Psoas muscle (tissue), 8 donors: Measurements from ENCODE around the gene RSPH6A. TPM values are rescaled to one million over a fixed set of nuclear protein-coding genes. Genes with fewer than 3 reads are reported as not detected.
A peak's percentile ranks its signal among the peaks of the same experiment; 100 is the strongest.

Experiments
- ATAC-seq, 4 donors: fragments of 200-7000 bp; cut with Tn5 transposase; one replicate each; pipeline ENCODE4 v1.9.1; 2020; ENCODE audit warnings: moderate library complexity in 3 of 4, mild to moderate bottlenecking in 2 of 4
- DNase-seq, 2 donors: peaks; one replicate each; pipeline ENCODE4 v3.0.0-alpha.2; 2020
- H3K27ac ChIP-seq: fragments of 200-600 bp; one replicate; pipeline ENCODE4 v1.8.0; 2022
- H3K27me3 ChIP-seq, 3 donors: fragments of 200-600 bp in 1 of 3; one replicate each; pipeline versions ENCODE4 v1.6.1 to v1.8.0; 2013 to 2022; ENCODE audit warnings: low read length in 2 of 3, mild to moderate bottlenecking in 2 of 3, moderate library complexity in 1 of 3; ENCODE audit not compliant: insufficient read depth in 3 of 3
- H3K36me3 ChIP-seq, 2 donors: fragments of 200-600 bp in 1 of 2; one replicate each; pipeline versions ENCODE4 v1.6.1 to v1.8.0; 2013 to 2022; ENCODE audit warnings: low read depth in 1 of 2, mild to moderate bottlenecking in 1 of 2, moderate library complexity in 1 of 2; ENCODE audit not compliant: insufficient read depth in 1 of 2
- H3K4me1 ChIP-seq: fragments of 200-600 bp; one replicate; pipeline ENCODE4 v1.8.0; 2022
- H3K4me3 ChIP-seq: fragments of 200-600 bp; one replicate; pipeline ENCODE4 v1.8.0; 2022; ENCODE audit warnings: mild to moderate bottlenecking
- H3K9me3 ChIP-seq: fragments of 200-600 bp; one replicate; pipeline ENCODE4 v1.8.0; 2022
- WGBS, 3 donors: extraction: QIAGEN DNeasy Blood & Tissue Kit; methylation state at CpG; one replicate each; pipeline versions ENCODE4 v1.1.6 to v1.1.7; 2013; 5-methylcytosine and 5-hydroxymethylcytosine counted together
- intact Hi-C, 2 donors: fragments of 100-400 bp; cut with DNase I; formaldehyde crosslinking; loops; one replicate each; pipeline versions ENCODE4 v1.11.0 to v1.14.2; 2022
- polyA plus RNA-seq, 3 donors: library from polyadenylated mRNA; stranded (reverse); fragments of 200-250 nt; gene quantifications; one replicate each; pipeline ENCODE4 v1.2.3, GENCODE V29; 2013
- total RNA-seq, 4 donors: library from RNA; stranded (reverse); fragmentation: NEBNext Ultra II Directional in 2 of 4; extraction: Animal tissue kit (Norgen Biotek cat#: 25700) in 2 of 4; gene quantifications; one replicate each; pipeline versions ENCODE4 v1.2.1 to v1.2.4, GENCODE V29; 2021 to 2023
- TF ChIP-seq, protein P1 (sequence below): fragments of 200-600 bp; IDR thresholded peaks from one replicate; pipeline ENCODE4 v1.8.0; 2022; ENCODE audit warnings: antibody characterized with exemption
- donor health status: healthy with polysubstance abuse.
- donor health status: DM: no; HTN: no; CAD: no; lungs with moderate emphysema.
- donor health status: Bipolar disorder and iron deficiency.
- donor health status: healthy.
- donor health status: DM: yes; HTN: yes; CAD: no.
- donor health status: DM: no; HTN: no; CAD: no.
- donor health status: DM: no; HTN: no; CAD: no.
- donor health status: DM: yes; HTN: yes; CAD: no.

RSPH6A gene
- total and polyA plus RNA-seq, 7 donors, result 0.03 to 0.15 (median 0.09) TPM; not detected in 3

DNA sequence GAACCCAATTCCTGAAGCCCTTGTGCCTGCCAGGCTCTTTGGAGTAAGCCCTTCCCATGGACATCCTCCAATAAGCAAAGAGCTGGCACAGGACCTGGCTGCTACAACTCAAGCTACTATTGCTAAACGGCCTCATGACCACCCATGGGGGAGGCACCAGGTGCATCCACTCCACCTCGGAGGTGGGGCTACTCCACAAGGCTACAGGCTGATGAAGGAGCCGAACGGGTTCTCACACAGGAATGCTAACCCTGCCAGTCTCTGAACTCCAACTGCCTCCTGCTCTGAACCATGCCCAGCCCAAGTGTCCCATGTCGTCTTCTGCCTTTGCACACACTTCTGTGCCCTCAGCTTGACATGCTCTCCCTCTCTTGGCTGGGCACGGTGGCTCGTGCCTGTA, 37.9 kb upstream of the RSPH6A start:
- Histone ChIP-seq H3K4me1 (no peaks in the 10 kb centered on the region), H3K27ac (no peak overlapping the region), H3K36me3 (peaks cover 3 to 79% of the 10 kb centered on the region in 2 donors), H3K9me3 (no peaks in the 10 kb centered on the region), H3K4me3 (no peak overlapping the region), H3K27me3 (no peaks in the 10 kb centered on the region)
- WGBS, 3 donors, result 70 to 79% (median 72%) methylated on average over 7 of the region's 7 CpGs
- intact Hi-C loops, result no loop called here
- DNase-seq (peak in 1 of 2 donors; percentile 5), ATAC-seq (peak in 1 of 4 donors; percentile 29)
- TF ChIP-seq, protein P1, sequence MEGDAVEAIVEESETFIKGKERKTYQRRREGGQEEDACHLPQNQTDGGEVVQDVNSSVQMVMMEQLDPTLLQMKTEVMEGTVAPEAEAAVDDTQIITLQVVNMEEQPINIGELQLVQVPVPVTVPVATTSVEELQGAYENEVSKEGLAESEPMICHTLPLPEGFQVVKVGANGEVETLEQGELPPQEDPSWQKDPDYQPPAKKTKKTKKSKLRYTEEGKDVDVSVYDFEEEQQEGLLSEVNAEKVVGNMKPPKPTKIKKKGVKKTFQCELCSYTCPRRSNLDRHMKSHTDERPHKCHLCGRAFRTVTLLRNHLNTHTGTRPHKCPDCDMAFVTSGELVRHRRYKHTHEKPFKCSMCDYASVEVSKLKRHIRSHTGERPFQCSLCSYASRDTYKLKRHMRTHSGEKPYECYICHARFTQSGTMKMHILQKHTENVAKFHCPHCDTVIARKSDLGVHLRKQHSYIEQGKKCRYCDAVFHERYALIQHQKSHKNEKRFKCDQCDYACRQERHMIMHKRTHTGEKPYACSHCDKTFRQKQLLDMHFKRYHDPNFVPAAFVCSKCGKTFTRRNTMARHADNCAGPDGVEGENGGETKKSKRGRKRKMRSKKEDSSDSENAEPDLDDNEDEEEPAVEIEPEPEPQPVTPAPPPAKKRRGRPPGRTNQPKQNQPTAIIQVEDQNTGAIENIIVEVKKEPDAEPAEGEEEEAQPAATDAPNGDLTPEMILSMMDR, result no peak

DNA sequence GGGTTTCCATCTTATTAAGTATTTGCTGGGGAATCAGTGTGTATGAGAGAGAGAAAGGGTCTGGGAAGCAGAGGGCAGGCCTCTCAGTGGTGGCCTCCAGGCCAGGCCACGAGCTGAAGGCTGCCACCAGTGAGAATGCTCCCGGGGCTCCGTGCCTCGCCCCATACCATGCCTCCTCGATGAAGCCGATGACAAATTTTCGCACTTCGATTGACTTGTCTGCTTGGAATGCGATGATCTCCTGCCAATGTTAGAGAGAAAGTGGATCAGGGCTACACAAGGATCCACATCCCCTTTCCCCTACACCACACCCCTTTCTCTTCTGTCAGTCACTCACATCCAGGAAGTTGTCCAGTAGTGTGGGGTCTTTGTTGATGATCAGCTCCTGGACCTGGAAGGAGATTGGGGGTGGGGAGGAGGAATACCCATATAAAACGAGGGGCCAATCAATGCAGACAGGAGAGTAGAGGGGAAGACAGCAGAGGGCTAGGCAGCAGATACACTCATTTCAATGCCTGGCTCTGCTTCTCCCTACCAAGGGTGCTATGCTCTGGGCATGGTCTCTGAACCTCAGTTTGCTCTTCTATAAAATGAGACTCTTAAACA, 37.1 kb upstream of the RSPH6A start:
- peaks cover 3 to 83% of the 10 kb centered on the region in 2 donors for H3K36me3 ChIP-seq
- intact Hi-C loops, result no loop called here
- 87 to 94% (median 90%) methylated on average over 10 of the region's 10 CpGs for WGBS, 3 donors

DNA sequence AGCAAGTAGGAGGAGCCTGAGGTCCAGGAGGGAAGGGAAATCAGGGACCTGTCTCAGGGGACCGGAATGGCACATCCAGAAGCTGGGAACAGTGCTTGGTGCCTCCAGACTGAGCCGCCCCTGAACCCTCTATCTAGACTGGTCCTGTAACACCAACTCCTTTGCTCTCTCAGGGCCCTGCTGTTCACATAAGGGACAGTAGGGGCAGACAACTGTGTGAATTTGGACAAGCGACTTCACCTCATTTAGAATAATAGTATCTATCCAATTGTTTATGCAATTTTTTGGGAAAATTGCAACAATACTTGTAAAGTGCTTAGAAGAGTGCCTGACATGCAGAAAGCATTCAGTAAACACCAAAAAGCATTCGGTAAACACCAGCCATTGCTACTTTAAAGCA, 33.8 kb upstream of the RSPH6A start:
- H3K9me3 ChIP-seq, result no peaks in the 10 kb centered on the region
- peaks cover 3 to 100% of the 10 kb centered on the region in 2 donors for H3K36me3 ChIP-seq
- TF ChIP-seq, protein P1, result no peak
- 88 to 92% (median 90%) methylated on average over 4 of the region's 4 CpGs for WGBS, 3 donors
- H3K27ac ChIP-seq, result no peak overlapping the region
- no peaks in the 10 kb centered on the region for H3K4me1 ChIP-seq
- DNase-seq (no peak), ATAC-seq (no peak)
- no peak overlapping the region for H3K4me3 ChIP-seq
- H3K27me3 ChIP-seq, result no peaks in the 10 kb centered on the region
- intact Hi-C loops, result no loop called here

More for the DNA sequence above, 37.1 kb upstream of the RSPH6A start:
- Histone ChIP-seq H3K4me3 (no peak overlapping the region), H3K27ac (no peak overlapping the region), H3K27me3 (no peaks in the 10 kb centered on the region), H3K4me1 (no peaks in the 10 kb centered on the region), H3K9me3 (no peaks in the 10 kb centered on the region)
- ATAC-seq (peak in 2 of 4 donors; percentile 25 to 38), DNase-seq (peak in 1 of 2 donors; percentile 17)
- TF ChIP-seq, protein P1, result no peak

DNA sequence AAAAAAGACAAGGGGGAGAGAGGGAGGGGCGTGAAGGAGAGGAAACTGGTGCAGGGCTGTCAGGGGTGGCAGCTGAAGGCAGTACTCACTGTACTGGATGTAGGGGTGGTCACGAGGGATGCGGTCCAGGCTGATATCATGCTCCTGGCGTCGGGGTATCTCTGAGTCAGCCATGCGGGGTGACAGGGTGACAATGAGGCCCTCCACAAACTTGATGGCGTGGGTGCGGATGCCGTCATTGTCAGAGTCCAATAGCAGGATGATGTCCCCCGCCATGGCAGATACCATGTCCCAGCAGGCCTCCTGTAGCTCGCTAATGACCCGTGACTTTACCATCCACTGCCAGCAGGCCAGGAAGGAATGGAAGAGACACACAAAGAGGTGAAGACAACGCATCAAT, 32.6 kb upstream of the RSPH6A start:
- no peaks in the 10 kb centered on the region for H3K27me3 ChIP-seq
- WGBS, 3 donors, result 92 to 95% (median 94%) methylated on average over 13 of the region's 13 CpGs
- H3K36me3 ChIP-seq, result peaks cover 3 to 100% of the 10 kb centered on the region in 2 donors
- DNase-seq, result peak in 1 of 2 donors; percentile 32
- no peak overlapping the region for H3K27ac ChIP-seq
- TF ChIP-seq, protein P1, result no peak
- no peak for ATAC-seq
- no peaks in the 10 kb centered on the region for H3K9me3 ChIP-seq
- no peaks in the 10 kb centered on the region for H3K4me1 ChIP-seq
- no peak overlapping the region for H3K4me3 ChIP-seq
- intact Hi-C loops, result no loop called here

DNA sequence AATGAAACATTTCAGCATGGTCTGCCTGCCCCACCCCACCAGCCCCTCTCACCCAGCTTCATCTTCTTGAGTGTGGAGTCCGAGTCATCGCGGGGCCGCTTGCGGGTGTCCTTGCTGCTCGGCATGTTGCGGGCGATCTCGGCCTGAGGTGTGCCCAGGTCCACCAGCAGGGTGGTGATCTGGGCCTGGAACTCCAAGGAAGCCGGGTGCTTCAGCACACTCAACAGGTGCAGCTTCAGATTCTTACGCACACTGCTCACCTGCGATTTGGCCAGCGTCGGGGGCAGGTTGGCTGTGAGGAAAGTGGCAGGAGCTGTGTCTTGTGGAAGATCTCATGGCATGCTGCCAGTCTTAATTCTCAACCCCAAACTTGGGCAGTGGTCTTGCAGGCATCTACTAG, 27.1 kb upstream of the RSPH6A start:
- no peak for ATAC-seq
- no peak overlapping the region for H3K27ac ChIP-seq
- intact Hi-C loops, result no loop called here
- no peaks in the 10 kb centered on the region for H3K27me3 ChIP-seq
- WGBS, 3 donors, result 94 to 96% (median 95%) methylated on average over 14 of the region's 14 CpGs
- no peak overlapping the region for H3K4me3 ChIP-seq
- peak in 1 of 2 donors; percentile 35 for DNase-seq
- no peaks in the 10 kb centered on the region for H3K9me3 ChIP-seq
- H3K4me1 ChIP-seq, result no peaks in the 10 kb centered on the region
- TF ChIP-seq, protein P1, result no peak
- H3K36me3 ChIP-seq, result peaks cover 12 to 100% of the 10 kb centered on the region in 2 donors
